CD14-positive monocyte (primary cell): ENCODE measurements around the gene BOLL. TPM values are rescaled to one million over a fixed set of nuclear protein-coding genes. Genes with fewer than 3 reads are reported as not detected.

Source experiments
- DNase-seq, 3 donors: peaks; one replicate each; pipeline ENCODE4 v3.0.0-alpha.2; 2011 to 2022
- H2AFZ ChIP-seq: 2 replicates; pipeline ENCODE4 v1.6.0; 2012; ENCODE audit warnings: mild to moderate bottlenecking, low read depth, low read length, inconsistent platforms; ENCODE audit not compliant: insufficient read depth, poor library complexity, severe bottlenecking
- H3K27ac ChIP-seq, 2 donors: 1 replicate in 1 of 2; 2 replicates in 1 of 2; pipeline ENCODE4 v1.5.1; 2012 to 2013; ENCODE audit warnings: low read length in 2 of 2, control low read depth in 1 of 2, inconsistent platforms in 1 of 2, low read depth in 1 of 2, mild to moderate bottlenecking in 1 of 2
- H3K27me3 ChIP-seq, 2 donors: one replicate each; pipeline versions ENCODE4 v1.6.0 to v1.6.1; 2011 to 2013; ENCODE audit warnings: low read length in 2 of 2; ENCODE audit not compliant: control insufficient read depth in 2 of 2, insufficient read depth in 2 of 2
- H3K36me3 ChIP-seq, 2 donors: replicated peaks in 1 of 2; 1 replicate in 1 of 2; 2 replicates in 1 of 2; pipeline versions ENCODE4 v1.5.1 to v1.6.1; 2012 to 2013; ENCODE audit warnings: low read length in 2 of 2, control low read depth in 1 of 2, inconsistent platforms in 1 of 2, mild to moderate bottlenecking in 1 of 2; ENCODE audit not compliant: insufficient read depth in 2 of 2, control insufficient read depth in 1 of 2
- H3K4me1 ChIP-seq, 2 donors: 1 replicate in 1 of 2; 2 replicates in 1 of 2; pipeline versions ENCODE4 v1.5.1 to v1.6.1; 2012 to 2013; ENCODE audit warnings: low read length in 2 of 2, control low read depth in 1 of 2, inconsistent platforms in 1 of 2, mild to moderate bottlenecking in 1 of 2, moderate library complexity in 1 of 2; ENCODE audit not compliant: insufficient read depth in 2 of 2, control insufficient read depth in 1 of 2
- H3K4me2 ChIP-seq: replicated peaks from 2 replicates; pipeline ENCODE3; 2012; ENCODE audit warnings: low read length, moderate library complexity, mild to moderate bottlenecking; ENCODE audit not compliant: poor library complexity, severe bottlenecking; ENCODE audit errors: extremely low read depth
- H3K4me3 ChIP-seq, 3 experiments: fragments of 200-600 bp in 1 of 3; sonication (generic) in 1 of 3; replicated peaks in 1 of 3; 1 replicate in 2 of 3; 2 replicates in 1 of 3; pipeline ENCODE4 v1.5.1; 2011 to 2013; ENCODE audit warnings: low read length in 3 of 3, mild to moderate bottlenecking in 3 of 3, control low read depth in 2 of 3, low read depth in 2 of 3, inconsistent platforms in 1 of 3, moderate library complexity in 1 of 3
- H3K79me2 ChIP-seq: 2 replicates; pipeline ENCODE4 v1.6.0; 2012; ENCODE audit warnings: mild to moderate bottlenecking, control low read depth, inconsistent platforms, low read length, moderate library complexity; ENCODE audit not compliant: insufficient read depth
- H3K9ac ChIP-seq: 2 replicates; pipeline ENCODE4 v1.6.0; 2017; ENCODE audit warnings: low read length, mild to moderate bottlenecking; ENCODE audit not compliant: insufficient read depth, poor library complexity, severe bottlenecking
- H3K9me3 ChIP-seq, 2 donors: replicated peaks in 1 of 2; 1 replicate in 1 of 2; 2 replicates in 1 of 2; pipeline versions ENCODE4 v1.5.1 to v1.6.1; 2012 to 2013; ENCODE audit warnings: low read length in 2 of 2, control low read depth in 1 of 2; ENCODE audit not compliant: control insufficient read depth in 1 of 2, insufficient read depth in 1 of 2
- H4K20me1 ChIP-seq: 2 replicates; pipeline ENCODE4 v1.6.0; 2012; ENCODE audit warnings: mild to moderate bottlenecking, low read length, control low read depth, moderate library complexity; ENCODE audit not compliant: insufficient read depth
- H3K27ac Mint-ChIP-seq, 7 donors: one replicate each; pipeline ENCODE4 v1.8.0; 2020; ENCODE audit warnings: mild to moderate bottlenecking in 7 of 7, mixed read lengths in 7 of 7, moderate library complexity in 6 of 7, inconsistent platforms in 2 of 7
- H3K27me3 Mint-ChIP-seq, 3 donors: one replicate each; pipeline ENCODE4 v1.8.0; 2021 to 2022; ENCODE audit warnings: low read depth in 3 of 3, mild to moderate bottlenecking in 3 of 3, mixed read lengths in 3 of 3, moderate library complexity in 3 of 3, inconsistent platforms in 1 of 3
- H3K36me3 Mint-ChIP-seq, 2 donors: one replicate each; pipeline ENCODE4 v1.8.0; 2020; ENCODE audit warnings: mixed read lengths in 2 of 2, inconsistent platforms in 1 of 2, mild to moderate bottlenecking in 1 of 2
- H3K4me1 Mint-ChIP-seq: one replicate; pipeline ENCODE4 v1.8.0; 2020; ENCODE audit warnings: mild to moderate bottlenecking, mixed read lengths
- H3K4me3 Mint-ChIP-seq, 2 donors: one replicate each; pipeline ENCODE4 v1.8.0; 2020; ENCODE audit warnings: mild to moderate bottlenecking in 2 of 2, mixed read lengths in 2 of 2, moderate library complexity in 1 of 2
- H3K9me3 Mint-ChIP-seq, 7 donors: one replicate each; pipeline ENCODE4 v1.8.0; 2020 to 2022; ENCODE audit warnings: mixed read lengths in 7 of 7, mild to moderate bottlenecking in 6 of 7, moderate library complexity in 6 of 7, inconsistent platforms in 2 of 7
- CTCF ChIP-seq: fragments of 200-600 bp; IDR thresholded peaks from one replicate; pipeline ENCODE4 v1.8.0; 2022; ENCODE audit warnings: antibody characterized with exemption, mild to moderate bottlenecking
- WGBS: methylation state at CpG from one replicate; pipeline ENCODE4 v1.1.5; 2013; ENCODE audit warnings: missing lambda C conversion rate; ENCODE audit not compliant: insufficient coverage; 5-methylcytosine and 5-hydroxymethylcytosine counted together
- intact Hi-C, 2 donors: fragments of 100-400 bp; cut with micrococcal nuclease; formaldehyde crosslinking; loops; one replicate each; pipeline versions ENCODE4 v1.15.0 to v1.15.1; 2023
- polyA plus RNA-seq, 3 donors: library from polyadenylated mRNA; depleted of rRNA in 1 of 3; unstranded in 2 of 3; stranded (reverse) in 1 of 3; fragments of 300-500 nt in 2 of 3; fragments of >200 nt in 1 of 3; fragmentation: Illumina TruSeq in 2 of 3; gene quantifications; 1 replicate in 2 of 3; 2 replicates in 1 of 3; pipeline ENCODE4 v1.2.3, GENCODE V29; 2012 to 2021

BOLL gene
- polyA plus RNA-seq, 3 donors = not detected

- no peak for DNase-seq
- H3K9me3 ChIP-seq = peaks cover 25 to 27% of the 10 kb centered on the region in 2 donors
- intact Hi-C loops = no loop called here
- H3K4me2 ChIP-seq = no peak overlapping the region
- H3K27ac ChIP-seq = no peak overlapping the region
- no peaks in the 10 kb centered on the region for H3K36me3 ChIP-seq
- H3K4me3 Mint-ChIP-seq = no peak overlapping the region
- peaks cover 14 to 28% (median 25%) of the 10 kb centered on the region in 7 donors for H3K9me3 Mint-ChIP-seq
- no peaks in the 10 kb centered on the region for H3K4me1 Mint-ChIP-seq
- no peaks in the 10 kb centered on the region for H3K4me1 ChIP-seq
- no peak overlapping the region for H3K9ac ChIP-seq
- H3K27me3 ChIP-seq = no peaks in the 10 kb centered on the region
- no peak for TF ChIP-seq CTCF
- no peak overlapping the region for H3K27ac Mint-ChIP-seq
- no peaks in the 10 kb centered on the region for H3K79me2 ChIP-seq
- no peak overlapping the region for H2AFZ ChIP-seq
- H3K4me3 ChIP-seq = no peak overlapping the region
- H3K27me3 Mint-ChIP-seq = peaks cover 0 to 2% (median 2%) of the 10 kb centered on the region in 3 donors
- peaks cover 0 to 4% of the 10 kb centered on the region in 2 donors for H3K36me3 Mint-ChIP-seq
- H4K20me1 ChIP-seq = no peaks in the 10 kb centered on the region
- WGBS = 93% methylated on average over 11 of the region's 11 CpGs
Observed at GRCh38 chr2:197759625-197760292, 25.4 kb downstream of the BOLL start.

GRCh38 chr2:197759013-197759412 lies 26.1 kb downstream of the BOLL start:
- Histone ChIP-seq H3K9me3 (peaks cover 25 to 27% of the 10 kb centered on the region in 2 donors), H3K9ac (no peak overlapping the region), H3K4me1 (no peaks in the 10 kb centered on the region), H3K4me3 (no peak overlapping the region), H3K36me3 (no peaks in the 10 kb centered on the region), H4K20me1 (no peaks in the 10 kb centered on the region), H3K27ac (no peak overlapping the region), H2AFZ (no peak overlapping the region), H3K4me2 (no peak overlapping the region), H3K79me2 (no peaks in the 10 kb centered on the region), H3K27me3 (no peaks in the 10 kb centered on the region)
- H3K27me3 Mint-ChIP-seq = peaks cover 0 to 4% (median 2%) of the 10 kb centered on the region in 3 donors
- peaks cover 16 to 31% (median 25%) of the 10 kb centered on the region in 7 donors for H3K9me3 Mint-ChIP-seq
- no peak overlapping the region for H3K27ac Mint-ChIP-seq
- WGBS = 88% methylated on average over 2 of the region's 4 CpGs
- H3K36me3 Mint-ChIP-seq = peaks cover 0 to 4% of the 10 kb centered on the region in 2 donors
- no peak overlapping the region for H3K4me3 Mint-ChIP-seq
- no peak for DNase-seq
- no peak for TF ChIP-seq CTCF
- intact Hi-C loops = no loop called here
- H3K4me1 Mint-ChIP-seq = no peaks in the 10 kb centered on the region
